WTC11 (cell line): Measurements from ENCODE around the gene VEGFB. TPM values are rescaled to one million over a fixed set of nuclear protein-coding genes. Genes with fewer than 3 reads are reported as not detected.
A peak's percentile ranks its signal among the peaks of the same experiment; 100 is the strongest.

ENCODE experiments used
- ATAC-seq: fragments of 200-7000 bp; cut with Tn5 transposase; 2 replicates; pipeline ENCODE4 v1.10.0; 2021; ENCODE audit warnings: mild to moderate bottlenecking, moderate library complexity
- CTCF ChIA-PET: fragments of 300-600 bp; sonication (Branson Sonifier 250); formaldehyde crosslinking; loops from one replicate; lab custom pipeline; 2021; ENCODE audit warnings: antibody characterized with exemption; lab: Charles Lee
- POLR2A ChIA-PET: fragments of 350-600 bp; sonication (Branson Sonifier 250); formaldehyde crosslinking; loops from one replicate; lab custom pipeline; 2021; ENCODE audit warnings: antibody characterized with exemption; lab: Charles Lee
- DNase-seq: peaks from one replicate; pipeline ENCODE4 v3.0.0; 2021; ENCODE audit warnings: low spot score
- H3K27ac Mint-ChIP-seq: 2 replicates; pipeline ENCODE4 v1.8.0; 2021; ENCODE audit warnings: mixed read lengths
- H3K27me3 Mint-ChIP-seq: 2 replicates; pipeline ENCODE4 v1.8.0; 2021; ENCODE audit warnings: low read depth, mild to moderate bottlenecking, moderate library complexity, mixed read lengths
- H3K36me3 Mint-ChIP-seq: 2 replicates; pipeline ENCODE4 v1.8.0; 2021; ENCODE audit warnings: mixed read lengths
- H3K4me1 Mint-ChIP-seq: 2 replicates; pipeline ENCODE4 v1.8.0; 2022; ENCODE audit warnings: mixed read lengths
- H3K4me3 Mint-ChIP-seq: 2 replicates; pipeline ENCODE4 v1.8.0; 2021; ENCODE audit warnings: mild to moderate bottlenecking, moderate library complexity, mixed read lengths
- H3K9me3 Mint-ChIP-seq: 2 replicates; pipeline ENCODE4 v1.8.0; 2021; ENCODE audit warnings: mixed read lengths
- CBFB ChIP-seq: sonication (generic); formaldehyde crosslinking; IDR thresholded peaks from 2 replicates; pipeline ENCODE4 v1.8.1; 2022; ENCODE audit warnings: mild to moderate bottlenecking, low read depth, missing genetic modification reagents
- KAT7 ChIP-seq: sonication (generic); formaldehyde crosslinking; IDR thresholded peaks from 2 replicates; pipeline ENCODE4 v1.8.1; 2023; ENCODE audit warnings: missing genetic modification reagents, mild to moderate bottlenecking, borderline replicate concordance
- RELA ChIP-seq: sonication (generic); formaldehyde crosslinking; IDR thresholded peaks from 2 replicates; pipeline ENCODE4 v1.8.1; 2022; ENCODE audit warnings: missing genetic modification reagents, mild to moderate bottlenecking, borderline replicate concordance
- TCF7 ChIP-seq: sonication (generic); formaldehyde crosslinking; IDR thresholded peaks from 2 replicates; pipeline ENCODE4 v1.8.0; 2022; ENCODE audit warnings: mild to moderate bottlenecking, low read depth, missing genetic modification reagents, moderate library complexity
- ZNF232 ChIP-seq: sonication (generic); formaldehyde crosslinking; IDR thresholded peaks from 2 replicates; pipeline ENCODE4 v1.8.0; 2022; ENCODE audit warnings: mild to moderate bottlenecking, missing genetic modification reagents
- total RNA-seq: library from RNA; stranded (reverse); gene quantifications from 3 replicates; pipeline ENCODE4 v1.2.3, GENCODE V29; 2021
- TF ChIP-seq, protein P1 (sequence below): fragments of 250-450 bp; sonication (Bioruptor Pico); IDR thresholded peaks from 2 replicates; pipeline ENCODE4 v1.9.0; 2021; ENCODE audit warnings: mild to moderate bottlenecking, borderline replicate concordance
- TF ChIP-seq, protein P2 (sequence below): fragments of 250-450 bp; sonication (Bioruptor Pico); IDR thresholded peaks from 2 replicates; pipeline ENCODE4 v1.9.0; 2021; ENCODE audit warnings: mild to moderate bottlenecking
- TF ChIP-seq, protein P3 (sequence below): sonication (generic); formaldehyde crosslinking; IDR thresholded peaks from 2 replicates; pipeline ENCODE4 v1.8.1; 2023; ENCODE audit warnings: mild to moderate bottlenecking, missing genetic modification reagents, borderline replicate concordance
- TF ChIP-seq, protein P4 (sequence below): fragments of 250-450 bp; sonication (Bioruptor Pico); IDR thresholded peaks from 2 replicates; pipeline ENCODE4 v1.9.0; 2021; ENCODE audit warnings: mild to moderate bottlenecking
- TF ChIP-seq, protein P5 (sequence below): sonication (generic); formaldehyde crosslinking; IDR thresholded peaks from 2 replicates; pipeline ENCODE4 v1.8.0; 2023; ENCODE audit warnings: missing genetic modification reagents
- TF ChIP-seq, protein P6 (sequence below): sonication (generic); formaldehyde crosslinking; IDR thresholded peaks from 2 replicates; pipeline ENCODE4 v1.8.1; 2022; ENCODE audit warnings: mild to moderate bottlenecking, moderate library complexity, missing genetic modification reagents
- TF ChIP-seq, protein P7 (sequence below): fragments of 250-450 bp; sonication (Bioruptor Pico); IDR thresholded peaks from 2 replicates; pipeline ENCODE4 v1.8.0; 2021; ENCODE audit warnings: mild to moderate bottlenecking
- TF ChIP-seq, protein P8 (sequence below): fragments of 250-450 bp; sonication (Bioruptor Pico); IDR thresholded peaks from 2 replicates; pipeline ENCODE4 v2.1.2; 2022; ENCODE audit warnings: mild to moderate bottlenecking, moderate library complexity
- TF ChIP-seq, protein P9 (sequence below): sonication (generic); formaldehyde crosslinking; IDR thresholded peaks from 2 replicates; pipeline ENCODE4 v1.8.1; 2022; ENCODE audit warnings: mild to moderate bottlenecking, missing genetic modification reagents, moderate library complexity, borderline replicate concordance
- TF ChIP-seq, protein P10 (sequence below): sonication (generic); formaldehyde crosslinking; IDR thresholded peaks from 2 replicates; pipeline ENCODE4 v1.8.1; 2023; ENCODE audit warnings: mild to moderate bottlenecking, missing genetic modification reagents

Gene VEGFB
- total RNA-seq, 1 experiment from 2014 or later = 51.7 TPM

DNA sequence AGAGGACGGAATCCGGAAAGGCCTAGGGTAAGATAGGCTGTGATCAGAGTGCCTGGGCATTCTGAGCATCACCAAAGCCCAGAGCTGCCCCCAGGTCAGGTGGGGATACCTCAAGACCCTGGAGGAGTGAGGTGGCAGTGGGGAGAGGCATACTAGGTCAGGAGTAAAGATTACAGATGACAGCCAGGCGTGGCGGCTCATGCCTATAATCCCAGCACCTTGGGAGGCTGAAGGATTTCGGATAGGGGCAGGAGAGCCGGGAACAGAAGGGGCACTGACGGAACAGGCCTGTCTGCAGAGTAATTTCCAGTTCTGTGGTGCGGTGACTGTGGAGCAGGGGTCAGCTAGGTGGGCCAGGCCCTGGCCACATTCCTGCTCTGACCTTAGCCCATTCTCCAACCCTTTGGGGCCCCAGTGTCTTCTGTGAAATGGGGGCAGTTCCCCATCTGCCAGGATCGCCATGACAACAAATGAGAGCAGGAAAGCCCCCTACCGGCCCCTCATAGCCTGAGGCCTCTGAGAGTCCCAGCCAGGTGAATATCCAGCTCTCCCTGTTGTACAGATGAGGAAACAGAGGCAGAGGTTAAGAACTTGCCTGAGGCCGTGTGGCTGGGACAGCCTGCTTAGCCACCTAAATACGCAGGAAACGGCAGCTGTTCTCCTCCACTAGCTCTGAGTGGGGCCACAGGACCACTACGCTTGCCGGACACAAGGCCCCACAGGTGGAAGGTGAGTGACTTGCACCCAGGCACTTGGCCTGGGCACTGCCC lies 40.8 kb downstream of the VEGFB start:
- DNase-seq (no peak), ATAC-seq (peak; percentile 8; the same call in 1 of the 2 replicates)
- no peak overlapping the region for H3K4me3 Mint-ChIP-seq
- ChIA-PET CTCF (interaction anchor here (0.6 to 4.0 kb wide), 7 partner anchors 24 to 488 kb away, joined by 4 to 24 read pairs (median 6); partner anchors contain the start of genes CATSPERZ and PLCB3), POLR2A (interaction anchor here (1.0 kb wide), 1 partner anchor 29 kb away, joined by 5 read pairs; no protein-coding TSS in a partner anchor)
- H3K4me1 Mint-ChIP-seq = peaks cover 23% of the 10 kb centered on the region
- H3K27ac Mint-ChIP-seq = 0 out of 2 replicates have a peak overlapping the region, but pooled peaks have one; percentile 25
- no peaks in the 10 kb centered on the region for H3K36me3 Mint-ChIP-seq
- H3K27me3 Mint-ChIP-seq = no peaks in the 10 kb centered on the region
- no peaks in the 10 kb centered on the region for H3K9me3 Mint-ChIP-seq
- TF ChIP-seq ZNF232 (CRISPR knock-in tag) = no peak
- TF ChIP-seq, protein P1, sequence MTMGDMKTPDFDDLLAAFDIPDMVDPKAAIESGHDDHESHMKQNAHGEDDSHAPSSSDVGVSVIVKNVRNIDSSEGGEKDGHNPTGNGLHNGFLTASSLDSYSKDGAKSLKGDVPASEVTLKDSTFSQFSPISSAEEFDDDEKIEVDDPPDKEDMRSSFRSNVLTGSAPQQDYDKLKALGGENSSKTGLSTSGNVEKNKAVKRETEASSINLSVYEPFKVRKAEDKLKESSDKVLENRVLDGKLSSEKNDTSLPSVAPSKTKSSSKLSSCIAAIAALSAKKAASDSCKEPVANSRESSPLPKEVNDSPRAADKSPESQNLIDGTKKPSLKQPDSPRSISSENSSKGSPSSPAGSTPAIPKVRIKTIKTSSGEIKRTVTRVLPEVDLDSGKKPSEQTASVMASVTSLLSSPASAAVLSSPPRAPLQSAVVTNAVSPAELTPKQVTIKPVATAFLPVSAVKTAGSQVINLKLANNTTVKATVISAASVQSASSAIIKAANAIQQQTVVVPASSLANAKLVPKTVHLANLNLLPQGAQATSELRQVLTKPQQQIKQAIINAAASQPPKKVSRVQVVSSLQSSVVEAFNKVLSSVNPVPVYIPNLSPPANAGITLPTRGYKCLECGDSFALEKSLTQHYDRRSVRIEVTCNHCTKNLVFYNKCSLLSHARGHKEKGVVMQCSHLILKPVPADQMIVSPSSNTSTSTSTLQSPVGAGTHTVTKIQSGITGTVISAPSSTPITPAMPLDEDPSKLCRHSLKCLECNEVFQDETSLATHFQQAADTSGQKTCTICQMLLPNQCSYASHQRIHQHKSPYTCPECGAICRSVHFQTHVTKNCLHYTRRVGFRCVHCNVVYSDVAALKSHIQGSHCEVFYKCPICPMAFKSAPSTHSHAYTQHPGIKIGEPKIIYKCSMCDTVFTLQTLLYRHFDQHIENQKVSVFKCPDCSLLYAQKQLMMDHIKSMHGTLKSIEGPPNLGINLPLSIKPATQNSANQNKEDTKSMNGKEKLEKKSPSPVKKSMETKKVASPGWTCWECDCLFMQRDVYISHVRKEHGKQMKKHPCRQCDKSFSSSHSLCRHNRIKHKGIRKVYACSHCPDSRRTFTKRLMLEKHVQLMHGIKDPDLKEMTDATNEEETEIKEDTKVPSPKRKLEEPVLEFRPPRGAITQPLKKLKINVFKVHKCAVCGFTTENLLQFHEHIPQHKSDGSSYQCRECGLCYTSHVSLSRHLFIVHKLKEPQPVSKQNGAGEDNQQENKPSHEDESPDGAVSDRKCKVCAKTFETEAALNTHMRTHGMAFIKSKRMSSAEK (CRISPR knock-in tag) = no peak
- TF ChIP-seq, protein P2, sequence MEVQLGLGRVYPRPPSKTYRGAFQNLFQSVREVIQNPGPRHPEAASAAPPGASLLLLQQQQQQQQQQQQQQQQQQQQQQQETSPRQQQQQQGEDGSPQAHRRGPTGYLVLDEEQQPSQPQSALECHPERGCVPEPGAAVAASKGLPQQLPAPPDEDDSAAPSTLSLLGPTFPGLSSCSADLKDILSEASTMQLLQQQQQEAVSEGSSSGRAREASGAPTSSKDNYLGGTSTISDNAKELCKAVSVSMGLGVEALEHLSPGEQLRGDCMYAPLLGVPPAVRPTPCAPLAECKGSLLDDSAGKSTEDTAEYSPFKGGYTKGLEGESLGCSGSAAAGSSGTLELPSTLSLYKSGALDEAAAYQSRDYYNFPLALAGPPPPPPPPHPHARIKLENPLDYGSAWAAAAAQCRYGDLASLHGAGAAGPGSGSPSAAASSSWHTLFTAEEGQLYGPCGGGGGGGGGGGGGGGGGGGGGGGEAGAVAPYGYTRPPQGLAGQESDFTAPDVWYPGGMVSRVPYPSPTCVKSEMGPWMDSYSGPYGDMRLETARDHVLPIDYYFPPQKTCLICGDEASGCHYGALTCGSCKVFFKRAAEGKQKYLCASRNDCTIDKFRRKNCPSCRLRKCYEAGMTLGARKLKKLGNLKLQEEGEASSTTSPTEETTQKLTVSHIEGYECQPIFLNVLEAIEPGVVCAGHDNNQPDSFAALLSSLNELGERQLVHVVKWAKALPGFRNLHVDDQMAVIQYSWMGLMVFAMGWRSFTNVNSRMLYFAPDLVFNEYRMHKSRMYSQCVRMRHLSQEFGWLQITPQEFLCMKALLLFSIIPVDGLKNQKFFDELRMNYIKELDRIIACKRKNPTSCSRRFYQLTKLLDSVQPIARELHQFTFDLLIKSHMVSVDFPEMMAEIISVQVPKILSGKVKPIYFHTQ (CRISPR knock-in tag) = no peak
- TF ChIP-seq, protein P3, sequence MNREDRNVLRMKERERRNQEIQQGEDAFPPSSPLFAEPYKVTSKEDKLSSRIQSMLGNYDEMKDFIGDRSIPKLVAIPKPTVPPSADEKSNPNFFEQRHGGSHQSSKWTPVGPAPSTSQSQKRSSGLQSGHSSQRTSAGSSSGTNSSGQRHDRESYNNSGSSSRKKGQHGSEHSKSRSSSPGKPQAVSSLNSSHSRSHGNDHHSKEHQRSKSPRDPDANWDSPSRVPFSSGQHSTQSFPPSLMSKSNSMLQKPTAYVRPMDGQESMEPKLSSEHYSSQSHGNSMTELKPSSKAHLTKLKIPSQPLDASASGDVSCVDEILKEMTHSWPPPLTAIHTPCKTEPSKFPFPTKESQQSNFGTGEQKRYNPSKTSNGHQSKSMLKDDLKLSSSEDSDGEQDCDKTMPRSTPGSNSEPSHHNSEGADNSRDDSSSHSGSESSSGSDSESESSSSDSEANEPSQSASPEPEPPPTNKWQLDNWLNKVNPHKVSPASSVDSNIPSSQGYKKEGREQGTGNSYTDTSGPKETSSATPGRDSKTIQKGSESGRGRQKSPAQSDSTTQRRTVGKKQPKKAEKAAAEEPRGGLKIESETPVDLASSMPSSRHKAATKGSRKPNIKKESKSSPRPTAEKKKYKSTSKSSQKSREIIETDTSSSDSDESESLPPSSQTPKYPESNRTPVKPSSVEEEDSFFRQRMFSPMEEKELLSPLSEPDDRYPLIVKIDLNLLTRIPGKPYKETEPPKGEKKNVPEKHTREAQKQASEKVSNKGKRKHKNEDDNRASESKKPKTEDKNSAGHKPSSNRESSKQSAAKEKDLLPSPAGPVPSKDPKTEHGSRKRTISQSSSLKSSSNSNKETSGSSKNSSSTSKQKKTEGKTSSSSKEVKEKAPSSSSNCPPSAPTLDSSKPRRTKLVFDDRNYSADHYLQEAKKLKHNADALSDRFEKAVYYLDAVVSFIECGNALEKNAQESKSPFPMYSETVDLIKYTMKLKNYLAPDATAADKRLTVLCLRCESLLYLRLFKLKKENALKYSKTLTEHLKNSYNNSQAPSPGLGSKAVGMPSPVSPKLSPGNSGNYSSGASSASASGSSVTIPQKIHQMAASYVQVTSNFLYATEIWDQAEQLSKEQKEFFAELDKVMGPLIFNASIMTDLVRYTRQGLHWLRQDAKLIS (CRISPR knock-in tag) = no peak
- TF ChIP-seq, protein P4, sequence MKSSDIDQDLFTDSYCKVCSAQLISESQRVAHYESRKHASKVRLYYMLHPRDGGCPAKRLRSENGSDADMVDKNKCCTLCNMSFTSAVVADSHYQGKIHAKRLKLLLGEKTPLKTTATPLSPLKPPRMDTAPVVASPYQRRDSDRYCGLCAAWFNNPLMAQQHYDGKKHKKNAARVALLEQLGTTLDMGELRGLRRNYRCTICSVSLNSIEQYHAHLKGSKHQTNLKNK (CRISPR knock-in tag) = no peak
- TF ChIP-seq TCF7 (CRISPR knock-in tag) = no peak
- TF ChIP-seq, protein P5, sequence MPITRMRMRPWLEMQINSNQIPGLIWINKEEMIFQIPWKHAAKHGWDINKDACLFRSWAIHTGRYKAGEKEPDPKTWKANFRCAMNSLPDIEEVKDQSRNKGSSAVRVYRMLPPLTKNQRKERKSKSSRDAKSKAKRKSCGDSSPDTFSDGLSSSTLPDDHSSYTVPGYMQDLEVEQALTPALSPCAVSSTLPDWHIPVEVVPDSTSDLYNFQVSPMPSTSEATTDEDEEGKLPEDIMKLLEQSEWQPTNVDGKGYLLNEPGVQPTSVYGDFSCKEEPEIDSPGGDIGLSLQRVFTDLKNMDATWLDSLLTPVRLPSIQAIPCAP = no peak
- no peak for TF ChIP-seq CBFB (CRISPR knock-in tag)
- TF ChIP-seq, protein P6, sequence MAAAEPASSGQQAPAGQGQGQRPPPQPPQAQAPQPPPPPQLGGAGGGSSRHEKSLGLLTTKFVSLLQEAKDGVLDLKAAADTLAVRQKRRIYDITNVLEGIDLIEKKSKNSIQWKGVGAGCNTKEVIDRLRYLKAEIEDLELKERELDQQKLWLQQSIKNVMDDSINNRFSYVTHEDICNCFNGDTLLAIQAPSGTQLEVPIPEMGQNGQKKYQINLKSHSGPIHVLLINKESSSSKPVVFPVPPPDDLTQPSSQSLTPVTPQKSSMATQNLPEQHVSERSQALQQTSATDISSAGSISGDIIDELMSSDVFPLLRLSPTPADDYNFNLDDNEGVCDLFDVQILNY (CRISPR knock-in tag) = no peak
- TF ChIP-seq, protein P7, sequence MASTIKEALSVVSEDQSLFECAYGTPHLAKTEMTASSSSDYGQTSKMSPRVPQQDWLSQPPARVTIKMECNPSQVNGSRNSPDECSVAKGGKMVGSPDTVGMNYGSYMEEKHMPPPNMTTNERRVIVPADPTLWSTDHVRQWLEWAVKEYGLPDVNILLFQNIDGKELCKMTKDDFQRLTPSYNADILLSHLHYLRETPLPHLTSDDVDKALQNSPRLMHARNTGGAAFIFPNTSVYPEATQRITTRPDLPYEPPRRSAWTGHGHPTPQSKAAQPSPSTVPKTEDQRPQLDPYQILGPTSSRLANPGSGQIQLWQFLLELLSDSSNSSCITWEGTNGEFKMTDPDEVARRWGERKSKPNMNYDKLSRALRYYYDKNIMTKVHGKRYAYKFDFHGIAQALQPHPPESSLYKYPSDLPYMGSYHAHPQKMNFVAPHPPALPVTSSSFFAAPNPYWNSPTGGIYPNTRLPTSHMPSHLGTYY = no peak
- TF ChIP-seq, protein P8, sequence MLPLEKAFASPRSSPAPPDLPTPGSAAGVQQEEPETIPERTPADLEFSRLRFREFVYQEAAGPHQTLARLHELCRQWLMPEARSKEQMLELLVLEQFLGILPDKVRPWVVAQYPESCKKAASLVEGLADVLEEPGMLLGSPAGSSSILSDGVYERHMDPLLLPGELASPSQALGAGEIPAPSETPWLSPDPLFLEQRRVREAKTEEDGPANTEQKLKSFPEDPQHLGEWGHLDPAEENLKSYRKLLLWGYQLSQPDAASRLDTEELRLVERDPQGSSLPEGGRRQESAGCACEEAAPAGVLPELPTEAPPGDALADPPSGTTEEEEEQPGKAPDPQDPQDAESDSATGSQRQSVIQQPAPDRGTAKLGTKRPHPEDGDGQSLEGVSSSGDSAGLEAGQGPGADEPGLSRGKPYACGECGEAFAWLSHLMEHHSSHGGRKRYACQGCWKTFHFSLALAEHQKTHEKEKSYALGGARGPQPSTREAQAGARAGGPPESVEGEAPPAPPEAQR = no peak
- TF ChIP-seq, protein P9, sequence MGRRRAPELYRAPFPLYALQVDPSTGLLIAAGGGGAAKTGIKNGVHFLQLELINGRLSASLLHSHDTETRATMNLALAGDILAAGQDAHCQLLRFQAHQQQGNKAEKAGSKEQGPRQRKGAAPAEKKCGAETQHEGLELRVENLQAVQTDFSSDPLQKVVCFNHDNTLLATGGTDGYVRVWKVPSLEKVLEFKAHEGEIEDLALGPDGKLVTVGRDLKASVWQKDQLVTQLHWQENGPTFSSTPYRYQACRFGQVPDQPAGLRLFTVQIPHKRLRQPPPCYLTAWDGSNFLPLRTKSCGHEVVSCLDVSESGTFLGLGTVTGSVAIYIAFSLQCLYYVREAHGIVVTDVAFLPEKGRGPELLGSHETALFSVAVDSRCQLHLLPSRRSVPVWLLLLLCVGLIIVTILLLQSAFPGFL (CRISPR knock-in tag) = no peak
- TF ChIP-seq, protein P10, sequence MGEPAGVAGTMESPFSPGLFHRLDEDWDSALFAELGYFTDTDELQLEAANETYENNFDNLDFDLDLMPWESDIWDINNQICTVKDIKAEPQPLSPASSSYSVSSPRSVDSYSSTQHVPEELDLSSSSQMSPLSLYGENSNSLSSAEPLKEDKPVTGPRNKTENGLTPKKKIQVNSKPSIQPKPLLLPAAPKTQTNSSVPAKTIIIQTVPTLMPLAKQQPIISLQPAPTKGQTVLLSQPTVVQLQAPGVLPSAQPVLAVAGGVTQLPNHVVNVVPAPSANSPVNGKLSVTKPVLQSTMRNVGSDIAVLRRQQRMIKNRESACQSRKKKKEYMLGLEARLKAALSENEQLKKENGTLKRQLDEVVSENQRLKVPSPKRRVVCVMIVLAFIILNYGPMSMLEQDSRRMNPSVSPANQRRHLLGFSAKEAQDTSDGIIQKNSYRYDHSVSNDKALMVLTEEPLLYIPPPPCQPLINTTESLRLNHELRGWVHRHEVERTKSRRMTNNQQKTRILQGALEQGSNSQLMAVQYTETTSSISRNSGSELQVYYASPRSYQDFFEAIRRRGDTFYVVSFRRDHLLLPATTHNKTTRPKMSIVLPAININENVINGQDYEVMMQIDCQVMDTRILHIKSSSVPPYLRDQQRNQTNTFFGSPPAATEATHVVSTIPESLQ (CRISPR knock-in tag) = no peak
- TF ChIP-seq RELA = no peak
- TF ChIP-seq KAT7 (CRISPR knock-in tag) = no peak
